IMR-90 (cell line): ENCODE results near the gene UNC5A. TPM values are rescaled to one million over a fixed set of nuclear protein-coding genes. Genes with fewer than 3 reads are reported as not detected.

Experiments
- ATAC-seq: fragments of 200-7000 bp; cut with Tn5 transposase; 2 replicates; pipeline ENCODE4 v1.9.1; 2020; ENCODE audit warnings: low read depth, mild to moderate bottlenecking, moderate library complexity
- BruUV-seq: library from RNA; stranded (reverse); fragments of 400-500 nt; replicated peaks from 2 replicates; lab custom pipeline; 2021; lab: Mats Ljungman, UMichigan
- CTCF ChIA-PET: fragments of 300-600 bp; formaldehyde crosslinking; extraction: SDS; loops from one replicate; lab custom pipeline; 2021; ENCODE audit warnings: antibody characterized with exemption; lab: Yijun Ruan, JAX
- POLR2A ChIA-PET: fragments of 300-600 bp; sonication (Branson Sonifier 250); formaldehyde crosslinking; loops from one replicate; lab custom pipeline; 2022; ENCODE audit warnings: antibody characterized with exemption; ENCODE audit not compliant: unreplicated experiment; lab: Charles Lee
- DNase-seq: peaks from one replicate; pipeline ENCODE4 v3.0.0; 2013
- H2AFZ ChIP-seq: replicated peaks from 2 replicates; pipeline ENCODE3; 2013; ENCODE audit warnings: low read length, mild to moderate bottlenecking; ENCODE audit not compliant: poor library complexity
- H2AK5ac ChIP-seq: 2 replicates; pipeline ENCODE4 v1.6.1; 2013; ENCODE audit warnings: low read depth, low read length, inconsistent platforms
- H2AK9ac ChIP-seq: replicated peaks from 2 replicates; pipeline ENCODE3; 2013; ENCODE audit warnings: mild to moderate bottlenecking, low read depth, low read length, moderate library complexity; ENCODE audit not compliant: poor library complexity
- H2BK120ac ChIP-seq: 2 replicates; pipeline ENCODE4 v1.6.1; 2013; ENCODE audit warnings: low read depth, low read length, inconsistent platforms
- H2BK15ac ChIP-seq: 3 replicates; pipeline ENCODE4 v1.6.1; 2013; ENCODE audit warnings: low read depth, low read length, inconsistent platforms
- H2BK20ac ChIP-seq: 2 replicates; pipeline ENCODE4 v1.6.1; 2013; ENCODE audit warnings: low read depth, mild to moderate bottlenecking, inconsistent platforms, low read length, moderate library complexity
- H2BK5ac ChIP-seq: 2 replicates; pipeline ENCODE4 v1.6.1; 2013; ENCODE audit warnings: mild to moderate bottlenecking, low read depth, low read length, inconsistent platforms; ENCODE audit not compliant: poor library complexity, severe bottlenecking
- H3K14ac ChIP-seq: replicated peaks from 2 replicates; pipeline ENCODE4 v1.6.1; 2013; ENCODE audit warnings: low read depth, low read length, inconsistent platforms
- H3K18ac ChIP-seq: 2 replicates; pipeline ENCODE4 v1.6.1; 2013; ENCODE audit warnings: low read depth, low read length, control low read depth
- H3K23ac ChIP-seq: 2 replicates; pipeline ENCODE4 v1.6.1; 2013; ENCODE audit warnings: low read depth, low read length, inconsistent platforms
- H3K27ac ChIP-seq: 2 replicates; pipeline ENCODE4 v1.5.1; 2013; ENCODE audit warnings: mild to moderate bottlenecking, control low read depth, low read length; ENCODE audit not compliant: insufficient read depth
- H3K27me3 ChIP-seq: 2 replicates; pipeline ENCODE4 v1.6.1; 2013; ENCODE audit warnings: low read length; ENCODE audit not compliant: control insufficient read depth, insufficient read depth
- H3K36me3 ChIP-seq: 2 replicates; pipeline ENCODE4 v1.6.1; 2013; ENCODE audit warnings: low read length, mixed read lengths; ENCODE audit not compliant: control insufficient read depth, insufficient read depth
- H3K4ac ChIP-seq: 2 replicates; pipeline ENCODE4 v1.6.1; 2013; ENCODE audit warnings: low read depth, low read length, inconsistent platforms
- H3K4me1 ChIP-seq: 2 replicates; pipeline ENCODE4 v1.6.1; 2013; ENCODE audit warnings: low read length, mixed read lengths; ENCODE audit not compliant: control insufficient read depth, insufficient read depth
- H3K4me2 ChIP-seq: 2 replicates; pipeline ENCODE4 v1.6.1; 2013; ENCODE audit warnings: low read depth, mild to moderate bottlenecking, control low read depth, low read length, moderate library complexity
- H3K4me3 ChIP-seq: 2 replicates; pipeline ENCODE4 v1.5.1; 2013; ENCODE audit warnings: low read depth, mild to moderate bottlenecking, control low read depth, low read length, moderate library complexity; ENCODE audit not compliant: insufficient read depth
- H3K56ac ChIP-seq: 2 replicates; pipeline ENCODE4 v1.6.1; 2013; ENCODE audit warnings: low read length, inconsistent platforms; ENCODE audit not compliant: insufficient read depth; ENCODE audit errors: extremely low read depth
- H3K79me1 ChIP-seq, 2 experiments: 2 replicates each; pipeline ENCODE4 v1.6.1; 2013; ENCODE audit warnings: low read length in 2 of 2, inconsistent platforms in 1 of 2, low read depth in 1 of 2
- H3K9ac ChIP-seq: 2 replicates; pipeline ENCODE4 v1.6.1; 2013; ENCODE audit warnings: low read depth, low read length, control low read depth
- H3K9me1 ChIP-seq: 2 replicates; pipeline ENCODE4 v1.6.1; 2013; ENCODE audit warnings: low read length, inconsistent platforms; ENCODE audit not compliant: insufficient read depth
- H3K9me3 ChIP-seq: 2 replicates; pipeline ENCODE4 v1.6.1; 2013; ENCODE audit warnings: low read length; ENCODE audit not compliant: control insufficient read depth, insufficient read depth
- H4K20me1 ChIP-seq: 2 replicates; pipeline ENCODE4 v1.6.1; 2013; ENCODE audit warnings: low read length, inconsistent platforms; ENCODE audit not compliant: insufficient read depth
- H4K5ac ChIP-seq: 2 replicates; pipeline ENCODE4 v1.6.1; 2013; ENCODE audit warnings: mild to moderate bottlenecking, low read depth, low read length, control low read depth
- H4K8ac ChIP-seq, 2 experiments: 2 replicates each; pipeline ENCODE4 v1.6.1; 2013; ENCODE audit warnings: low read depth in 2 of 2, low read length in 2 of 2, control low read depth in 1 of 2, inconsistent platforms in 1 of 2
- H4K91ac ChIP-seq: 2 replicates; pipeline ENCODE4 v1.6.1; 2013; ENCODE audit warnings: low read depth, low read length, inconsistent platforms; ENCODE audit not compliant: insufficient read depth
- BHLHE40 ChIP-seq: fragments of 150-350 bp; IDR thresholded peaks from 2 replicates; pipeline ENCODE4 v1.6.1; 2016; ENCODE audit warnings: mild to moderate bottlenecking, low read depth, low read length
- CEBPB ChIP-seq: IDR thresholded peaks from 2 replicates; pipeline ENCODE4 v1.6.1; 2012; ENCODE audit warnings: low read depth, low read length, improper control_type of control experiment
- CHD1 ChIP-seq: IDR thresholded peaks from 2 replicates; pipeline ENCODE4 v1.6.1; 2012; ENCODE audit warnings: low read depth, low read length, improper control_type of control experiment
- ELK1 ChIP-seq: fragments of 150-350 bp; IDR thresholded peaks from 2 replicates; pipeline ENCODE4 v1.6.1; 2016; ENCODE audit warnings: low read depth, mild to moderate bottlenecking, low read length, moderate library complexity, borderline replicate concordance
- FOS ChIP-seq: fragments of 150-350 bp; IDR thresholded peaks from 2 replicates; pipeline ENCODE4 v1.6.1; 2016; ENCODE audit warnings: low read depth, low read length
- MAFK ChIP-seq: IDR thresholded peaks from 2 replicates; pipeline ENCODE4 v1.6.1; 2012; ENCODE audit warnings: low read depth, low read length, improper control_type of control experiment
- MAZ ChIP-seq: IDR thresholded peaks from 2 replicates; pipeline ENCODE4 v1.6.1; 2012; ENCODE audit warnings: low read depth, mild to moderate bottlenecking, low read length, improper control_type of control experiment, moderate library complexity, borderline replicate concordance
- NFE2L2 ChIP-seq: fragments of 150-350 bp; IDR thresholded peaks from 2 replicates; pipeline ENCODE4 v1.6.1; 2016; ENCODE audit warnings: low read depth, mild to moderate bottlenecking, low read length
- POLR2A ChIP-seq: IDR thresholded peaks from 2 replicates; pipeline ENCODE4 v1.6.1; 2012; ENCODE audit warnings: mild to moderate bottlenecking, low read depth, low read length
- RCOR1 ChIP-seq: IDR thresholded peaks from 2 replicates; pipeline ENCODE4 v1.6.1; 2012; ENCODE audit warnings: mild to moderate bottlenecking, low read length, improper control_type of control experiment; ENCODE audit not compliant: insufficient replicate concordance
- WGBS, 2 experiments: methylation state at CpG; one replicate each; pipeline versions ENCODE4 v1.1.5 to v1.1.7; 2013; ENCODE audit warnings: missing lambda C conversion rate in 2 of 2; ENCODE audit not compliant: insufficient read length in 1 of 2; ENCODE audit errors: extremely low coverage in 2 of 2; 5-methylcytosine and 5-hydroxymethylcytosine counted together
- dilution Hi-C: fragments of 300-500 bp; cut with HindIII; formaldehyde crosslinking; loops from one replicate; pipeline ENCODE4 v1.14.3; 2018; ENCODE audit warnings: low sequenced_read_pairs; ENCODE audit not compliant: unreplicated experiment
- in situ Hi-C: fragments of 300-500 bp; cut with MboI; formaldehyde crosslinking; loops from 3 replicates; pipeline ENCODE4 v1.14.3; 2019; ENCODE audit warnings: low sequenced_read_pairs, inconsistent platforms, mixed read lengths
- intact Hi-C: fragments of 100-400 bp; cut with micrococcal nuclease; formaldehyde crosslinking; loops from 2 replicates; pipeline ENCODE4 v1.10.0; 2022
- polyA plus RNA-seq, 3 experiments: library from polyadenylated mRNA; depleted of rRNA; stranded (reverse); fragments of >200 nt; gene quantifications; 2 replicates each; pipeline ENCODE4 v1.2.3, GENCODE V29; 2012; ENCODE audit warnings: low replicate concordance in 1 of 3
- total RNA-seq: library from RNA; depleted of rRNA; stranded (reverse); fragments of >200 nt; gene quantifications from 2 replicates; pipeline ENCODE4 v1.2.3, GENCODE V29; 2012

Gene UNC5A
- total and polyA plus RNA-seq, 2 of the 4 experiments (the other 2 are of a cell fraction) = not detected

DNA sequence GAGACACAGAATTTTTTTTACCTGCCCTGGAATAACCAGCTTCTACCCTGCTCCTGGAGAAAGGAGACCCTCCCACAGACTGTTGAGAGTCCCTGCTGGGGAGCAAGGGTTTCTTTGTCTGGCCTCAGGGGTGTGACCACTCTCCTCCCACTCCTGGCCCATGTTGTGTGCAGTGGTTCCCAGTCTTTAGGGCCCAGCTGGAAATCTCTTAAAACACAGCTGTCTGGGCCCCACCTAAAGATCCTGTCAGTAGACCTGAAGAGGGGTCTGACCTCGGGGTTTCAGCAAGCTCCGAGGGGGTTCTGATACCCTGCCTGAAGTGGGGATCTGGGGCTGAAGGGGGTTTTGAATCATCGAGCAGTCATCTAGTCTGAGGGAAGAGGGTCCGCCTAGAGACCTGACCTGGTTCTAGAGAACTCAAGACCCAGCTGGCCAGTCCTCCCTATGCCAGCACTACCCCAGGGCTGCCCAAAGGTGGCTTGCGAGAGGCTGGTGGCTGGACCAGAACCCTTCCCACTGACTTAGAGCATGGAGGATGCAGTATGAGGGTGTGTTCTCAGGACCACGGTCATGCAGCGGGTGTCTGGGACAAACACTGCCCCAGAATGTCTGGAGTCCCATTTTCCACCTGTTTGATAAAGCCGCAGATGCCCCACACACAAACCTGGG lies 8.1 kb upstream of the UNC5A start:
- Histone ChIP-seq H4K8ac (no peak overlapping the region), H3K4ac (no peak overlapping the region), H3K36me3 (no peaks in the 10 kb centered on the region), H4K91ac (no peak overlapping the region), H3K9me1 (no peaks in the 10 kb centered on the region; the same call in 1 of the 2 replicates), H3K23ac (no peak overlapping the region), H3K79me1 (no peaks in the 10 kb centered on the region), H2AK9ac (no peak overlapping the region), H3K9me3 (no peaks in the 10 kb centered on the region), H3K4me2 (no peak overlapping the region), H2AFZ (no peak overlapping the region), H4K5ac (no peak overlapping the region), H3K18ac (no peak overlapping the region), H2BK120ac (no peak overlapping the region), H2BK15ac (no peak overlapping the region), H3K56ac (no peak overlapping the region), H2BK5ac (no peak overlapping the region), H3K4me3 (no peak overlapping the region), H3K14ac (no peak overlapping the region), H4K20me1 (no peaks in the 10 kb centered on the region; the same call in 1 of the 2 replicates), H2BK20ac (no peak overlapping the region), H3K9ac (no peak overlapping the region), H3K27me3 (peaks cover 18% of the 10 kb centered on the region), H2AK5ac (no peak overlapping the region), H3K4me1 (no peaks in the 10 kb centered on the region), H3K27ac (no peak overlapping the region)
- intact Hi-C loops = no loop called here
- ATAC-seq = no peak
- WGBS, 2 experiments = no CpG with 5 or more reads among the region's 8 CpGs
- CTCF ChIA-PET = no interaction called here
- dilution Hi-C loops = no loop called here
- TF ChIP-seq ELK1 (no peak), CEBPB (no peak), RCOR1 (no peak), NFE2L2 (no peak), CHD1 (no peak), MAZ (no peak), BHLHE40 (no peak), FOS (no peak), POLR2A (no peak), MAFK (no peak)
- in situ Hi-C loops = no loop called here
- no peak for DNase-seq
- POLR2A ChIA-PET = no interaction called here
- BruUV-seq = no TSS peak
